ENCODE results near the gene TOMM40.
"Not testable (repeated sequence)": the region's sequence is repeated elsewhere in the genome, so short reads cannot be mapped to it uniquely, and the experiment has no call there.

The TOMM40 gene

DNA sequence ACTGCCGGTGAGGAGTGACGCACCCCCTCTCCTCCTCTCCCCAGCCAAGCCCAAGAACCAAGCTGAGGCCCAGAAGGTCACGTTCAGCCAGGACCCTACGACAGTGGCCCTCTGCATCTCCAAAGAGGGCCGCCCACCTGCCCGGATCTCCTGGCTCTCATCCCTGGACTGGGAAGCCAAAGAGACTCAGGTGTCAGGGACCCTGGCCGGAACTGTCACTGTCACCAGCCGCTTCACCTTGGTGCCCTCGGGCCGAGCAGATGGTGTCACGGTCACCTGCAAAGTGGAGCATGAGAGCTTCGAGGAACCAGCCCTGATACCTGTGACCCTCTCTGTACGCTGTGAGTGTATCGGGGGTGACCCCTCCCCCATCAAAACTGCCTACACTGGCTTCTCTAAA lies 19.2 kb upstream of the TOMM40 start:
- no peak for DNase-seq (ENCODE audit: low read depth)

DNA sequence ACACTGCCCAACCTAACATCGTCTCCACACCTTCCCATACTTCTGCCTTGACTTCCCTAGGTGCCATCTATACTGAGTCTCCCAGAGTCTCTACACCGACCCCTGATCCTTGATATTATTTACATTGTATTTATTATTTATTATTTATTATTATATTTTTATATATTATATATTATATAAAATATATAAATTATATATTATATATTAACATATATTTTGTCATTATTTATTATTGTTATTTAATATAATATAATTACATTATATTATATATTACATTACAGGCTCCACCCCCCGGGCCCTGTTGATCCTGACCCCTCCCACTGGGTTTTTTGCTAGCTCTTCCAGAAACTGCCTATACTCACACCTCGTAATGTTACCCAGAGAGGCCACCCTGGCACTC lies 18.4 kb upstream of the TOMM40 start:
- no peak for DNase-seq (ENCODE audit: low read depth)

DNA sequence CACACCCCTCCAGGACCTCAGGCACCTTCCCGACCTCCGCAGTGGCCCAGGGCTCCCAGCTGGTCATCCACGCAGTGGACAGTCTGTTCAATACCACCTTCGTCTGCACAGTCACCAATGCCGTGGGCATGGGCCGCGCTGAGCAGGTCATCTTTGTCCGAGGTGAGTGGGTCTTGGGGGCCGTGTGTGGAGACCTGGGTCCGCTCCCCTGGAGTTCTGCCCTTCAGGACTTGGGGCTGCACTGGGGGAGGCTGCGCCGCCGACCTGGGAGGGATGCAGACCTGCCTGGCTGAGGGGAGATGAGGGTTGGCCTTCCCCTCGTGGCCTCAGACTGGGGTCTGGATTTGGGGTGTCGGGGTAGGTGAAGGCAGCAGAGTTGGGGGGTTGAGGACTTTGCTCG lies 16.7 kb upstream of the TOMM40 start:
- DNase-seq (ENCODE audit: low read depth): no peak

DNA sequence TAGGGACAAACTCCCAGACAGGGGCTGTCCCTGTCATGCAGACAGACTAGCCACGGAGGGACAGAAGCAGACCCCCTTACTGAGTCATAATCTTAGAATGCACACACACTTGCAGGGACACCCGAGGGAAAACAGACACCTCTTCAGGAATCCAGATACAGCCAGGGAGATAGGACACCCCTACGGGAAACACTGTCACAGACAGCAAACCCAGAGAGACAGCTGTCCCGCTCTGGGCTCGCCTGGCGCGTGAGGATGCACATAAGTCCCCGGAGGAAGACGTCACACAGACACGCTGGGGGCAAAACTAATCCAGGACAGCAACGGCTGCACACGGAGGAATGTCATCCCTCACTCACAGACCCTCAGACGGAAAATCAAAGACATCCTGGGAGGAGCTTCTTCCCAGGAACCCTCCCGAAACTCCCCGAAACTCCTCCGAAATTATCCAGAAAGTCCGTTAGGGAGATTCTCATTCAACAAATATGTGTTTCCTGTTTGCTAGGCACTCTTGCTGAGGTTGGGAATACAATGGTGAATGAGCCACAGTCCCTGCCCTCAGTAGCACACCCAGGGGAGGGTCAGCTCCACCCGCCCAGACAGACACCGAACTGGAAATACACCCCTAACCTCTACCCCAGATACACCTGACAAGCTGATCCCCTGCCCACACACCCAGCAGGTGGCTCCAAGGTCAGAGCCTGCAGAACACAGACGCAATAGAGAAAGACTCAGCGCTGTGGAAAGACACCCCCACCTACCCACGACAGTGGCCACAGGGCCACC lies 15.2 kb upstream of the TOMM40 start:
- DNase-seq (ENCODE audit: low read depth): no peak

DNA sequence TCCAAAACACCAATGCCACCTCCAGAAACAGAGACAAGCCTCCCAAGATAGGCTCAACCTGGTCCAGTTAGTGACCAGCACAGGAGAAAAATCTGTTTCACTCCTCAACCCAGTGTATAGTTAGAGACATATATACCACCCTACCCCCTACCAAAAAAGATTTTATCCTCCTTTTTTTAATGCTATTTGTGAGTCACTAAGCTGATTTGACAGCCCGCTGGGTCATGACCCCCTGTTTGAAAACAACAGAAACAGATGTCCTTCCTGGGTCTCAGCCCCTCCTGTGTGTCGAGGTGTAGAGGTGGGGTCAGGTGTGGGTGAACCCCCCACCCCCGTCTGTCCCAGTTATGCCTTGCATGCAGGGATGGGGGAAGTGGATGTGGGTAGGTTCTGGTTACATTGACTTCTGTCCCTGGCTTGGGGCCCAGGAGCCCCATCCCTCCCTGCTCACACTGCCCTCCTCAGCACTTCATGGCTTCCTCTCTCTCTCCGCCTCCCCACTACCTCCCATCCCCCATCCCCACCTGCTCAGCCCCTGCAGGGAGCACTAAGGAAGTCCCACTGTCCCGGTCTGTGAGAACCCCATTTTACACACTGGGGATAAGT lies 14.0 kb upstream of the TOMM40 start:
- DNase-seq (ENCODE audit: low read depth): no peak

- no peak for DNase-seq (ENCODE audit: low read depth)
Observed at GRCh38 chr19:44878120-44878865, 12.8 kb upstream of the TOMM40 start.

GRCh38 chr19:44879309-44880065 lies 11.6 kb upstream of the TOMM40 start:
- DNase-seq (ENCODE audit: low read depth): no peak

DNA sequence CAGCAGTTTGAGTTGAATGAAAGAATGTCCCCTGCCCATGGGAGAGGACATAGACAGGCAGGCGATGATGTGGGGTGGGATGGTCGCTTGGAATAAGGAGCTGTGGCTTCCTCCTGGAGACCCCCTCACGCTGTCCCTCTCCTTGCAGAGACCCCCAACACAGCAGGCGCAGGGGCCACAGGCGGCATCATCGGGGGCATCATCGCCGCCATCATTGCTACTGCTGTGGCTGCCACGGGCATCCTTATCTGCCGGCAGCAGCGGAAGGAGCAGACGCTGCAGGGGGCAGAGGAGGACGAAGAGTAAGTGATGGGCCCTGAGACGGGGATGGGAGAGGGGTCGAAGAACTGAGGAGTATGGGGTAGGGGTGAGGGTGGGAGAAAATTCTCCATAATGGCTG lies 9.0 kb upstream of the TOMM40 start:
- no peak for DNase-seq (ENCODE audit: low read depth)

GRCh38 chr19:44882619-44883397 lies 8.2 kb upstream of the TOMM40 start:
- DNase-seq (ENCODE audit: low read depth): not testable (repeated sequence)

GRCh38 chr19:44883922-44884321 lies 7.1 kb upstream of the TOMM40 start:
- DNase-seq (ENCODE audit: low read depth): no peak

DNA sequence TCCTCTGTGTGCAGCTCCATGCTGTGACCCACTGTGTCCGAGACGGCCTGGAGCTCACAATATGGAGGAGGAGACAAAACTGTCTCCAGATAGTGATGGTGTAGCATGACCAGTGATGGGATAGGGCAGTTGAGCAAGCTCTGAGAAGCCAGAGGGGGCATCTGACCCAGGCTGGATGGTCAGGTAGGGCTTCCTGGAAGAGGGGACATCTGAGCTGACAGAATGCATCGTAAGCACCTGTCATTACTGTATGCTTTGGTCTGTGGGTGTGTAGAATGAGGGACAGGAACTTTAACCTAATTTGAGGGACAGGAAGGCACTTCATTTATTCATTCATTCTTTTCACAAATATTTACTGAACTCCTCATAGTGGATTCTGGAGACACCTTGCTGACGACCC lies 6.5 kb upstream of the TOMM40 start:
- DNase-seq (ENCODE audit: low read depth): no peak

DNA sequence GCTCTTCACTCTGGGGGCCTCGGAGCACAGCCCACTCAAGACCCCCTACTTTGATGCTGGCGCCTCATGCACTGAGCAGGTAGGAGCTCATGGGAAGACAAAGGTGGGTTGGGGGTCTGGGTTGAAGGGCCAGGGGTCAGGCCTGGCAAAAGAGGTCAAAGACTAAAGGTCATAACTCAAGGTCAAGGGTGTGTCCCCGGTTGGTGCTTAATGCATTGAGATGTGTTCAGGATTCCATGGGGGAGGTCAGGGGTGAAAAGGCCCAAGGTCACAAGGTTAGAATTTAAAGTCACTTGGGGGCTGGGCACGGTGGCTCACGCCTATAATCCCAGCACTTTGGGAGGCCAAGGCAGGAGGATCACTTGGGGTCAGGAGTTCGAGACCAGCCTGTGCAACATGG lies 4.9 kb upstream of the TOMM40 start:
- no peak for DNase-seq (ENCODE audit: low read depth)

GRCh38 chr19:44887648-44888047 lies 3.4 kb upstream of the TOMM40 start:
- no peak for DNase-seq (ENCODE audit: low read depth)

GRCh38 chr19:44888335-44888734 lies 2.7 kb upstream of the TOMM40 start:
- not testable (repeated sequence) for DNase-seq (ENCODE audit: low read depth)

GRCh38 chr19:44889830-44890365 lies 1.2 kb upstream of the TOMM40 start:
- no peak for DNase-seq (ENCODE audit: low read depth)

GRCh38 chr19:44890366-44891015 lies 563 bp upstream of the TOMM40 start:
- peak; percentile 99 for DNase-seq (ENCODE audit: low read depth)

GRCh38 chr19:44892932-44893331 lies 1.9 kb downstream of the TOMM40 start:
- DNase-seq (ENCODE audit: low read depth): no peak

DNA sequence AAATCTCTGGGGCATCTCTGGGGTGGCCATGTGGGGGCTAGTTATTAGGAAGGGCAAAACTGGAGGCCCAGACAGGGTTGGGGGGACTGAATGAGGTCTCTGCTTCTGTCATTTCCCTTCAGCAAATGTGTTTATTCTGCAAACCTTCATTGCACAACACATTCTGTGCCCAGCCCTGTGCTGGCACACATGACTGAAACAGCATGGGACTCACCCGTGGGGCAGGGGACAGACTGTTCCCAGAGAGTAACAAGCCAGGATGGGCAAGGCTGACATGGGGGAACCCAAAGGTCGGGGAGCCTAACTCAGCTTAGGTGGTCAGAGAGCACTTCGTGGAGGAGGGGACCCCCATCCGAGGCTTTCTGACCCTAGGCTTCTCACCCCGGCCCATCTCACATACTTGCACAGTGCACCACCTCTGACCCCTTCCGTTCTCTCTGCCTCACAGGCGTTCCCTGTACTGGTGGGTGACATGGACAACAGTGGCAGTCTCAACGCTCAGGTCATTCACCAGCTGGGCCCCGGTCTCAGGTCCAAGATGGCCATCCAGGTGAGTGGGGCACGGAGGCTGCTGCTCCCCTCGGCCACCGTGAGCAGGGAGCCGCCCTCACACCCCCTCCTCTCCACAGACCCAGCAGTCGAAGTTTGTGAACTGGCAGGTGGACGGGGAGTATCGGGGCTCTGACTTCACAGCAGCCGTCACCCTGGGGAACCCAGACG lies 2.4 kb downstream of the TOMM40 start:
- no peak for DNase-seq (ENCODE audit: low read depth)

- DNase-seq (ENCODE audit: low read depth): no peak
Observed at GRCh38 chr19:44894052-44894400, 3.0 kb downstream of the TOMM40 start.

DNA sequence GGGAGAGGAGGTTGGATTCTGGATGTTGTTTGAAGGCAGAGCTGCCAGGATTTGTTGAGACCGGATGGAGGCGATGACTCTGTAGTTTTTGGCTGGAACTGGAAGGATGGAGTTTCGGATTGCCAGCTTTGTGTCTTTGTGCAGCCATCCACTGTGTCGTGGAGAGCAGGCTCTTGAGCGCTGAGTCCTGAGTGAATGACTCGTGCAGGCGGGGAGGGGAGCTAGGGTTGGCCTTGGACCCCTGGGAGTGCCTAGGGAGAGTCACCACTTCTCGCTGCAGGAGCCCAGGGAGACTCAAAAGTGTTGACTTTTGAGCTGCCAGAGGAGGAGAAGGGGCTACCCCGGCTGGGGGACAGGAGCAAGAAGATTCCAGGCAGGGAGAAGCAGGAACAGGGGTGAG lies 3.9 kb downstream of the TOMM40 start:
- no peak for DNase-seq (ENCODE audit: low read depth)
